Spleen (tissue), 11 donors: Measurements from ENCODE around the gene SMC1A. TPM values are rescaled to one million over a fixed set of nuclear protein-coding genes. Genes with fewer than 3 reads are reported as not detected.
A peak's percentile ranks its signal among the peaks of the same experiment; 100 is the strongest.

Source experiments
- DNase-seq: peaks from one replicate; pipeline ENCODE4 v3.0.0-alpha.2; 2020
- H3K27ac ChIP-seq, 8 donors: fragments of 200-600 bp; sonication (generic) in 7 of 8; 1 replicate in 4 of 8; 2 replicates in 4 of 8; pipeline versions ENCODE4 v1.5.0 to v1.8.0; 2016 to 2021; ENCODE audit warnings: inconsistent platforms in 4 of 8, mild to moderate bottlenecking in 4 of 8, moderate library complexity in 1 of 8
- H3K27me3 ChIP-seq, 7 donors: fragments of 200-600 bp; sonication (generic) in 6 of 7; replicated peaks in 1 of 7; 1 replicate in 4 of 7; 2 replicates in 3 of 7; pipeline versions ENCODE4 v1.5.0 to v1.8.0; 2016 to 2021; ENCODE audit warnings: inconsistent platforms in 3 of 7, mild to moderate bottlenecking in 1 of 7
- H3K36me3 ChIP-seq, 6 donors: fragments of 200-600 bp; sonication (generic) in 5 of 6; 1 replicate in 4 of 6; 2 replicates in 2 of 6; pipeline versions ENCODE4 v1.5.0 to v1.8.0; 2016 to 2021; ENCODE audit warnings: inconsistent platforms in 2 of 6
- H3K4me1 ChIP-seq, 6 donors: fragments of 200-600 bp; sonication (generic) in 5 of 6; 1 replicate in 3 of 6; 2 replicates in 3 of 6; pipeline versions ENCODE4 v1.5.0 to v1.8.0; 2016 to 2021; ENCODE audit warnings: inconsistent platforms in 3 of 6
- H3K4me3 ChIP-seq, 8 donors: fragments of 200-600 bp; sonication (generic) in 7 of 8; 1 replicate in 4 of 8; 2 replicates in 4 of 8; pipeline versions ENCODE4 v1.5.0 to v1.8.0; 2016 to 2021; ENCODE audit warnings: inconsistent platforms in 4 of 8, mild to moderate bottlenecking in 4 of 8, moderate library complexity in 2 of 8
- H3K9me3 ChIP-seq, 8 donors: fragments of 200-600 bp; sonication (generic) in 7 of 8; 1 replicate in 4 of 8; 2 replicates in 4 of 8; pipeline versions ENCODE4 v1.5.0 to v1.8.0; 2016 to 2021; ENCODE audit warnings: inconsistent platforms in 4 of 8
- POLR2A ChIP-seq, 3 donors: fragments of 450-650 bp; IDR thresholded peaks; one replicate each; pipeline ENCODE4 v1.5.1; 2017; ENCODE audit warnings: antibody characterized with exemption in 3 of 3, mild to moderate bottlenecking in 1 of 3
- POLR2AphosphoS5 ChIP-seq, 3 donors: sonication (generic); formaldehyde crosslinking; IDR thresholded peaks; one replicate each; pipeline ENCODE4 v1.5.1; 2017; ENCODE audit warnings: antibody characterized with exemption in 3 of 3
- WGBS, 5 donors: extraction: QIAGEN DNeasy Blood & Tissue Kit in 3 of 5; methylation state at CpG; one replicate each; pipeline versions ENCODE4 v1.1.5 to v1.1.7; 2013 to 2018; 5-methylcytosine and 5-hydroxymethylcytosine counted together
- intact Hi-C: fragments of 100-400 bp; cut with DNase I; formaldehyde crosslinking; loops from one replicate; pipeline ENCODE4 v1.15.0; 2023; ENCODE audit warnings: low total_unique reads
- polyA plus RNA-seq, 3 donors: library from polyadenylated mRNA; stranded (reverse); fragments of 200-250 nt; gene quantifications; one replicate each; pipeline ENCODE4 v1.2.1, GENCODE V29; 2013
- total RNA-seq, 7 donors: library from RNA; depleted of rRNA in 3 of 7; stranded (reverse); fragments of >200 nt in 3 of 7; fragmentation: NEBNext Ultra II Directional in 4 of 7; extraction: Animal tissue kit (Norgen Biotek cat#: 25700) in 4 of 7; gene quantifications; one replicate each; pipeline versions ENCODE4 v1.1.0 to v1.2.1, GENCODE V29; 2016 to 2021
- TF ChIP-seq, protein P1 (sequence below), 11 experiments: fragments of 200-600 bp in 7 of 11; fragments of 450-650 bp in 4 of 11; sonication (generic) in 4 of 11; IDR thresholded peaks in 8 of 11; conservative IDR thresholded peaks in 3 of 11; 1 replicate in 7 of 11; 2 replicates in 4 of 11; pipeline versions ENCODE4 v1.4.0 to v1.8.0; 2016 to 2021; ENCODE audit warnings: antibody characterized with exemption in 11 of 11, inconsistent platforms in 4 of 11, mild to moderate bottlenecking in 1 of 11
- donor health status: healthy with polysubstance abuse.
- donor health status: DM: no; HTN: no; CAD: no; lungs with moderate emphysema.
- donor health status: DM: no; HTN: no; CAD: no.
- donor health status: Bipolar disorder and iron deficiency.
- donor health status: healthy.
- donor health status: DM: no; HTN: no; CAD: no.
- donor health status: DM: yes; HTN: yes; CAD: no.

The SMC1A gene
- total and polyA plus RNA-seq, 10 donors = 5.6 to 77.5 (median 60.1) TPM

DNA sequence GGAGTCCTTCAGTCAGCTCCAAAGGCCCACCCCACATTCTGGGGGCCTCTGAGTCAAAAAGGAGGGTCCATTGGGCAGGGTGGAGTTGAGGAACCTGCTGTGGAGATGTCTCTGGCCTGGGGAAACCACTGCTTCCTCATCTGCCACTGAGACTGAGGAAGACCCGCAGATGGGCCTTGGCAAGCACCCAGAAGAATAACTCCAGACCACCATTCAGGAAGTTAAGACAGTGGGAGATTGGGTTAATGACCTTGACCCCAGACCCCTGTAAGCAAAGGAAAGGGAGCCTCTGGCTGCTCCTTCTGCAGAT lies 19.8 kb upstream of the SMC1A start:
- peak overlapping the region in 4 of 8 donors; percentile 37 to 69 (median 42) for H3K4me3 ChIP-seq

DNA sequence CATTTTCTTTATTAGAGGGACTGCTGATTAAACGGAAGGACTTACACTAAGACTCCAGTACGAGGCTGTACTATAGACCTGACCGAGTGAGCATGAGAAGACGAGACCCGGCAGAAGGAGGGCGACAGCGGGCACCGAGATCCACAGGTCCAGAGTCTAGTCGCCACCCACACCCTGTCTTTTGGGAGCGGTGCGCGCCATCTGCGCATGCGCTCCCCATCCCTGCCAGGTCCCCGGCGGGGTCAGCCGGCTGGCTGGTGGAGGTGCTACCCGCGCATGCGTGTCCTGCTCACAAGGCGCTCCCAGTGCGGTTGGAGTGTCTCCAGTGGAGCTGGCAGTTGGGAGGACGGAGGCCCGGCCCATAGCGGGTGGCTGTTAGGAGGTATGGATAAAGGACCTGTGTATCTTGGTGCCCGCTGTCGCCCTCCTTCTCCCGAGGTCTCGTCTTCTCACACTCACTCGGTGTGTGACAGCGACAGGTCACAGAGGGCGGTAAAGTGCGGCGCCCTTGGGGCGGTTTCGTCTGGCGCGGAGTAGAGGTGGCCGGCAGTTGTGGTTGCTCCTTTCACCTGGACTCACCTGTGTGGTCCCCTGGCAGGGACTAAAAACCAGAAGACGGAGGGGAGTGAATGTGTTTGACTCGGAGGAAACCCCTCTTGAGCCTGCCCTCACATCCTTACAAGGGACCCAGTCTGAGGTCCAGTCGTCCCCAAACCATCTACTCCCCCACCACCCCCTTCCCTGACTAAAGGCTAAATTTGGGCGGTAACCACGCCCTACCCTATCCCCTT lies 19.3 kb upstream of the SMC1A start:
- TF ChIP-seq, protein P1, sequence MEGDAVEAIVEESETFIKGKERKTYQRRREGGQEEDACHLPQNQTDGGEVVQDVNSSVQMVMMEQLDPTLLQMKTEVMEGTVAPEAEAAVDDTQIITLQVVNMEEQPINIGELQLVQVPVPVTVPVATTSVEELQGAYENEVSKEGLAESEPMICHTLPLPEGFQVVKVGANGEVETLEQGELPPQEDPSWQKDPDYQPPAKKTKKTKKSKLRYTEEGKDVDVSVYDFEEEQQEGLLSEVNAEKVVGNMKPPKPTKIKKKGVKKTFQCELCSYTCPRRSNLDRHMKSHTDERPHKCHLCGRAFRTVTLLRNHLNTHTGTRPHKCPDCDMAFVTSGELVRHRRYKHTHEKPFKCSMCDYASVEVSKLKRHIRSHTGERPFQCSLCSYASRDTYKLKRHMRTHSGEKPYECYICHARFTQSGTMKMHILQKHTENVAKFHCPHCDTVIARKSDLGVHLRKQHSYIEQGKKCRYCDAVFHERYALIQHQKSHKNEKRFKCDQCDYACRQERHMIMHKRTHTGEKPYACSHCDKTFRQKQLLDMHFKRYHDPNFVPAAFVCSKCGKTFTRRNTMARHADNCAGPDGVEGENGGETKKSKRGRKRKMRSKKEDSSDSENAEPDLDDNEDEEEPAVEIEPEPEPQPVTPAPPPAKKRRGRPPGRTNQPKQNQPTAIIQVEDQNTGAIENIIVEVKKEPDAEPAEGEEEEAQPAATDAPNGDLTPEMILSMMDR (IDR thresholded peaks at IDR 0.05 in 8 of 11, conservative IDR thresholded peaks at IDR 0.05 in 3 of 11) = no peak
- peak; percentile 41 to 72 (median 71) for TF ChIP-seq POLR2AphosphoS5 (IDR thresholded peaks at IDR 0.05)
- peaks cover 0 to 24% (median 5%) of the 10 kb centered on the region in 7 donors for H3K27me3 ChIP-seq
- H3K27ac ChIP-seq = peak overlapping the region in 5 of 8 donors; percentile 65 to 81 (median 72)
- intact Hi-C loops = no loop called here
- no peaks in the 10 kb centered on the region for H3K9me3 ChIP-seq
- H3K4me1 ChIP-seq = peaks cover 0 to 22% (median 10%) of the 10 kb centered on the region in 6 donors
- 4 to 17% (median 14%) methylated on average over 14 to 44 of the region's 44 CpGs for WGBS, 5 donors
- peak; percentile 91 for DNase-seq
- peak overlapping the region; percentile 25 to 69 (median 41) for H3K4me3 ChIP-seq
- H3K36me3 ChIP-seq = no peaks in the 10 kb centered on the region

More for the DNA sequence above, 19.8 kb upstream of the SMC1A start:
- H3K27ac ChIP-seq = peak overlapping the region in 3 of 8 donors; percentile 72 to 81 (median 75)
- H3K4me1 ChIP-seq = peaks cover 0 to 22% (median 10%) of the 10 kb centered on the region in 6 donors
- TF ChIP-seq, protein P1 (IDR thresholded peaks at IDR 0.05 in 8 of 11, conservative IDR thresholded peaks at IDR 0.05 in 3 of 11) = no peak
- TF ChIP-seq POLR2AphosphoS5 (IDR thresholded peaks at IDR 0.05) = no peak
- intact Hi-C loops = no loop called here
- WGBS, 5 donors = 14 to 43% (median 29%) methylated on average over 1 of the region's 1 CpG
- H3K36me3 ChIP-seq = no peaks in the 10 kb centered on the region
- H3K9me3 ChIP-seq = no peaks in the 10 kb centered on the region
- H3K27me3 ChIP-seq = peaks cover 0 to 24% (median 5%) of the 10 kb centered on the region in 7 donors
- DNase-seq = no peak

DNA sequence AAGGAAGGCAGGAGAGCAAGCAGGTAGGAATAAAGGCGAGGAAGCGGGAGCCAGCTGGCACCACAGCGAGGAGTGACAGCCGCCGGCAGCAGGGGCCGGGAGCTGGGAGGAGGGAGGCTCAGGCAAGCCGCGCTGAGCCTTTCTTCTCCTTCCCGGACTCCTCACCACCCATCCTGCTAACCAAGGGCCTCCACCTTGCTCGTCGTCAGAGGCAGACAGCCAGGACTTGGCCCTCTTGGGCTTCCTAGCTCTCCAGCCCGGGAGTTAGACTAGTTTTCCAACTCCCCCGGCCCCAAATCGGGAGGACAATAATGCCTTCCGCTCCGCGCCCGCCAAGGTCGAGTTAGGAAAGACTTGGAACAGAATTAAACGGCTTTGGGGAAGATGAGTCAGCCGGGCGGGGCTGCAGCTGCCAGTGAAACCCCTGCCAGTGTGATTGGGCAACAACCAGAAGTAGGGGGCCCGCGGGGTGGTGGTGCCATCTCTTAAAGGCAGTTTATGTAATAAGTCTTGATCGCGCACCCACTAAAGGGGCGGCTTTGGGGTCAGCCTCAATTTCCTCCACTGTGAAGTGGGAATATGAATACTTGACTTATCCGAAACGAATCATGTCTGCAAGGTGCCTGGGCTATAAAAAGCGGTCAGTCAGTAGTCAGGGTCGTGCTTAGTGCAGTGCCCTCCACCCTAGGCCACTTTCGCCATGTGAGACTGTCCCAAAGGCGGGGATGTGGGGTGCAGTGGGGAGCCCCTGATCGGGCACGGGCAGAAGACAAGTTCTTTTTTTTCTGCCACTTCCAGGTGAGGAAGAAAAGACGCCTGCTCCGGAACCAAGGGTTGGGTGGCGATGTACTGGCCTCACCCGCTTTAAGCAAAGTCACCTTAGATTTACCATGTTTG lies 18.4 kb upstream of the SMC1A start:
- no peaks in the 10 kb centered on the region for H3K36me3 ChIP-seq
- peaks cover 0 to 27% (median 12%) of the 10 kb centered on the region in 6 donors for H3K4me1 ChIP-seq
- peak; percentile 82 for DNase-seq
- H3K27me3 ChIP-seq = peaks cover 0 to 31% (median 5%) of the 10 kb centered on the region in 7 donors
- intact Hi-C loops = no loop called here
- H3K9me3 ChIP-seq = no peaks in the 10 kb centered on the region
- H3K27ac ChIP-seq = peak overlapping the region in 6 of 8 donors; percentile 54 to 81 (median 70)
- WGBS, 5 donors = 8 to 36% (median 14%) methylated on average over 24 to 39 of the region's 39 CpGs
- peak overlapping the region in 7 of 8 donors; percentile 25 to 69 (median 42) for H3K4me3 ChIP-seq
- TF ChIP-seq POLR2AphosphoS5 (IDR thresholded peaks at IDR 0.05) (peak in 2 of 3 donors; percentile 29 to 56), POLR2A (IDR thresholded peaks at IDR 0.05) (no peak)
- TF ChIP-seq, protein P1 (IDR thresholded peaks at IDR 0.05 in 8 of 11, conservative IDR thresholded peaks at IDR 0.05 in 3 of 11) = no peak
